NCI-H82 (cell line): ENCODE measurements around the gene AOPEP.

ENCODE experiments used
- DNase-seq: peaks from one replicate; lab custom pipeline; 2025; lab: John Stamatoyannopoulos, UW

The AOPEP gene

GRCh38 chr9:95116002-95116807, 389.7 kb downstream of the AOPEP start:
- no peak for DNase-seq

GRCh38 chr9:95116808-95117204, 390.3 kb downstream of the AOPEP start:
- no peak for DNase-seq

DNA sequence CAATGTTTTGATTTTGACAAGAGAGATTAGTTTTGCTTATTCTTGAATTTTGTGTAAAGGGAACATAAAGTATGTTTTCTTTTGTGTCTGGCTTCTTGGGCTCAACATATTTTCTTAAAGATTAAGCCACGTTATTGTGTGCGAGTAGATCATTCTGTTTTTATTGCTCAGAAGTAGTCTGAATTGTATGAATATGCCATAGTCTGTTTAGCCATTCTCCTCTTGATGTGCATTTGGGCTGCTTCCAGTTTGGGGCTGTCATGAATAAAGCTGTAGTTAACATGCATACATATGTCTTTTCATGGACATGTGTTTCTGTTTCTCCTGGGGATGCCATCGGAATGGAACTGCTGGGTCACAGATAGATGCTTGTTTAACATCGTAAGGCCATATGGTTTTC, 392.1 kb downstream of the AOPEP start:
- DNase-seq = no peak

DNA sequence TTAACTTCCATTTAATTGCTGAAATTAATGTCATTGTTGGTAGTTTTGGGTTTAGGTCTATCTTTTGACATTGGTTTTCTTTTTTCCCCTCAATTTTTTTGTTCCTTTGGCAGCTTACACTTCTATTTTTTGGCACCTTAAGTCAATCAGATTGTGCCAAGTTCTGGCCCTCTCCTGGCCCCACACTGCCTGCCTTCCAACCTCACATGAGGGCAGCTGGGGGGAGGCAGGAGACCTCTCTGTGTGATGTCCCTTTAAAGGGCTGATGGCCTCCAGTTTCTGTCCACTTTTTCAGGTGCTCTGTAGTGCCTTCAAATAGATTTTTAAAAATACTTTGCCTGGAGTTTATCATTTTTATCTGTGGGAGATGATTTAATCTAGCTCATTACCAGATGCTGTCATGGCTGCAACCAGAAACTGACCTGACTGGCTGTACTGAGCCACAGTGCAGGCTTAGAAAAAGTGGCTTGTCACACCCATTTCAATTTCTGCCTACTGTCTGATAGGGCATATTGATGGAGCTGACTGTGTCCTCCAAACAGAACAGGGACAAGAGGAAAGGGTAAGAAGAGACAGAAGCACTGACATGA, 394.4 kb downstream of the AOPEP start:
- DNase-seq = no peak

DNA sequence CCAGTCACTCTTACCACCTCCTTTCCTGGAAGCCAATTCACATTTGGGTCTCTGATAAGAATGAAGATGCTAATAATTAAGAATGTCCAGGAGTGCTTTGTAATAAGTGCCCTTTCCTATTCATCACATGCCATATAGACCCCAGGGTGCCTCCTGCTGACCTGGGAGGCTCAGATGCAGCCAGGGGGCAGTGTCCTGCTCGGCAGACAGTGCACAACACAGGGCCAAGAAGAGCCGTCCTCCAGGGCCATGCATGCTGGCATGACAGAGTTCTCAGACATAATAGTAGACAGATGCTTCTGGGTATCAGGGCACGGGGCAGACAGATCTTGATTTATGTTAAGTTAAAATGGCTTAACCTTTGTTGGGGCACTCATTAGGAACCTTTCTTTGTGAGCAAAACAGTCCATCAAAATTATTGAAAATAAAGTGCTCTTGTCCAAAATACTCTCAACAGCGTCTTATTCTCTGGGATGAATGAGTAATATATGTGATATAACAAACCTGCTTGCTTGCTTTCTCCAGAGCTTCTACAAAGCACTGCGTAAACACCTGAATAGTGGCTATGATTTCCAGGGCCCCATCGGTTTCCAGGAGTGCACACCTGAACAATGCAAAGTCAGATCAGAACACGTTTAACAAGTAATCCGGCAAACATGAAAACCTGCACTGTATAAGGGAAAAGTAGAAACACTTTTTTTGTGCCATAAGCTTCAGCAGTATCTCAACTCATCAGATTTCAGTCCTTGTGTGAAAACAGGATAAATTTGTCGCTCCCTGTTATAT, 398.3 kb downstream of the AOPEP start:
- DNase-seq = peak; percentile 57

- DNase-seq = no peak
Measured at GRCh38 chr9:95125652-95126051, 399.2 kb downstream of the AOPEP start.

- DNase-seq = no peak
Measured at GRCh38 chr9:95126739-95127138, 400.2 kb downstream of the AOPEP start.

- DNase-seq = no peak
Measured at GRCh38 chr9:95127249-95128176, 401.0 kb downstream of the AOPEP start.

GRCh38 chr9:95128177-95128524, 401.7 kb downstream of the AOPEP start:
- no peak for DNase-seq

- peak; percentile 85 for DNase-seq
Measured at GRCh38 chr9:95129476-95130291, 403.2 kb downstream of the AOPEP start.

GRCh38 chr9:95130484-95130883, 404.0 kb downstream of the AOPEP start:
- peak; percentile 41 for DNase-seq

DNA sequence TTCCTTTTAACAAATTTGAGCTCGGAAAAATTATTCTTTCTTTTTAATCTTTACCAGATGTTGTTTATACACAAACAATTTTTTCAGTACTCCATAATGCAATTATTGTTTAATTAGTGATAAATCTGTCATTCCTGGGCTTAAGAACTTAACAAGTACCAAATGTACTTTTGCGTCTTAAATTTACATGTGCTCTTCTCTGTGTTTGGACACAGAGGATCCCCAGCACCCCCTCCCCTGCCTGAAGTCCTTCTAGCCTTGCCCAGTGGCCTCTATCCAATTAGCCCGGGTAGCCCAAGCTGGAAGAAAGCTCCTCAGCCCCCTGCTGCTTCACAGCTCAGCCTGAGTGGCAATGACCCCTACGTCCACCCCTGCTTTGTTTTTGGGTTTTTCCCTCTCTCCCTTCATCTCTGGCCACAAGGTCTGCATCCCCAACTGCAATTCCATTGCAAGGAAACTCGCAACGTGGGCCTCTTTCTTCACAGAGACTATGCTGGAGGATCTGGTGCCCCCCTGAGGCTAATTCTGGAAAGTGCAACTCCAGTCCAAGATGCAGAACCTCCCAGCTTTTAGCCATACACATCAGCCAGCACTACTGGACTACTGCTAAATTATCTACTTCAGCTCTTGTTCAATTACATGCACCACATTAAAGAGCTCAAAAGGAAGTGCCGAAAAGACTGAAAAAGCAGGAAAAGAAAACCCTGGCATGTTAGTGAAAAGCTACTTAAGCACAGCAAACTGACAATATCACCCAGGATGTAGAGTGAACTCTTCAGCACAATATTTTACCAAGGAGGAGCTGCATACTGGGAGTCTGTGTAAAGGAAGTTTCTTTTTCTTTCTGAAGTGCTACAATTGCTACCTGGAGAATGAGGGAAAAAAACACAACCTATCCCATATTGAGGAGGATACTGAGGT, 404.8 kb downstream of the AOPEP start:
- peak; percentile 97 for DNase-seq

- DNase-seq = peak; percentile 81
Measured at GRCh38 chr9:95132366-95133324, 406.1 kb downstream of the AOPEP start.

GRCh38 chr9:95133325-95133705, 406.8 kb downstream of the AOPEP start:
- no peak for DNase-seq

GRCh38 chr9:95134457-95134881, 408.0 kb downstream of the AOPEP start:
- no peak for DNase-seq

GRCh38 chr9:95135756-95136155, 409.3 kb downstream of the AOPEP start:
- no peak for DNase-seq
